GM12878 (cell line): ENCODE results near the gene GYPC. TPM values are rescaled to one million over a fixed set of nuclear protein-coding genes. Genes with fewer than 3 reads are reported as not detected.

ENCODE experiments used
- ATAC-seq: fragments of 200-7000 bp; cut with Tn5 transposase; 3 replicates; pipeline ENCODE4 v1.9.1; 2020; ENCODE audit warnings: mild to moderate bottlenecking, moderate library complexity
- BruUV-seq: library from RNA; stranded (reverse); fragments of 400-500 nt; replicated peaks from 2 replicates; lab custom pipeline; 2021; lab: Mats Ljungman, UMichigan
- CTCF ChIA-PET: fragments of 300-600 bp; sonication (Branson Sonifier 250); formaldehyde crosslinking; extraction: SDS; loops from one replicate; lab custom pipeline; 2021; ENCODE audit warnings: inconsistent platforms; lab: Yijun Ruan, JAX
- POLR2A ChIA-PET: fragments of 350-600 bp; formaldehyde crosslinking; extraction: SDS; loops from one replicate; lab custom pipeline; 2021; ENCODE audit warnings: inconsistent platforms; lab: Charles Lee
- RAD21 ChIA-PET: fragments of 300-600 bp; sonication (Branson Sonifier 250); formaldehyde crosslinking; loops from one replicate; lab custom pipeline; 2023; ENCODE audit warnings: antibody characterized with exemption; ENCODE audit not compliant: unreplicated experiment; lab: Charles Lee
- SMC1A ChIA-PET: fragments of 300-600 bp; sonication (Branson Sonifier 250); formaldehyde crosslinking; loops from one replicate; lab custom pipeline; 2023; ENCODE audit not compliant: unreplicated experiment, uncharacterized antibody; lab: Charles Lee
- DNase-seq: peaks from one replicate; pipeline ENCODE4 v3.0.0-alpha.2; 2011; ENCODE audit warnings: low read depth, low spot score
- FAIRE-seq: peaks from 3 replicates; lab custom pipeline; 2011; peaks lifted over from hg19 to GRCh38; lab: Jason Lieb, UNC
- H2AFZ ChIP-seq: 2 replicates; pipeline ENCODE4 v1.6.0; 2011; ENCODE audit warnings: low read depth, low read length, control low read depth; ENCODE audit not compliant: control insufficient read depth
- H3K27ac ChIP-seq: 2 replicates; pipeline ENCODE4 v1.5.1; 2011; ENCODE audit warnings: control low read depth; ENCODE audit not compliant: control insufficient read depth, insufficient read depth
- H3K27me3 ChIP-seq, 2 experiments: replicated peaks in 1 of 2; 2 replicates each; pipeline versions ENCODE4 v1.6.0 to v1.6.1; 2011; ENCODE audit warnings: low read length in 1 of 2; ENCODE audit not compliant: control insufficient read depth in 2 of 2, insufficient read depth in 2 of 2
- H3K36me3 ChIP-seq, 2 experiments: 2 replicates each; pipeline ENCODE4 v1.5.1; 2011; ENCODE audit warnings: low read length in 1 of 2; ENCODE audit not compliant: control insufficient read depth in 2 of 2, insufficient read depth in 2 of 2
- H3K4me1 ChIP-seq: 2 replicates; pipeline ENCODE4 v1.6.1; 2011; ENCODE audit warnings: mild to moderate bottlenecking, low read length, moderate library complexity, mixed read lengths; ENCODE audit not compliant: control insufficient read depth, insufficient read depth
- H3K4me2 ChIP-seq: 2 replicates; pipeline ENCODE4 v1.6.0; 2011; ENCODE audit warnings: control low read depth; ENCODE audit not compliant: control insufficient read depth, insufficient read depth
- H3K4me3 ChIP-seq: fragments of 200-600 bp; sonication (generic); 2 replicates; pipeline ENCODE4 v1.5.1; 2016
- H3K79me2 ChIP-seq: 2 replicates; pipeline ENCODE4 v1.6.0; 2011; ENCODE audit warnings: low read length; ENCODE audit not compliant: control insufficient read depth, insufficient read depth
- H3K9ac ChIP-seq: 2 replicates; pipeline ENCODE4 v1.8.0; 2011; ENCODE audit warnings: low read length, control low read depth, mixed read lengths; ENCODE audit not compliant: control insufficient read depth, insufficient read depth
- H3K9me3 ChIP-seq: replicated peaks from 3 replicates; pipeline ENCODE4 v1.5.1; 2011; ENCODE audit warnings: mild to moderate bottlenecking, low read length; ENCODE audit not compliant: control insufficient read depth, insufficient read depth
- H4K20me1 ChIP-seq: 2 replicates; pipeline ENCODE4 v1.6.0; 2011; ENCODE audit not compliant: control insufficient read depth, insufficient read depth
- BCL11A ChIP-seq: IDR thresholded peaks from 2 replicates; pipeline ENCODE4 v1.6.1; 2011; ENCODE audit warnings: low read depth, low read length
- CHD1 ChIP-seq: IDR thresholded peaks from 2 replicates; pipeline ENCODE4 v1.6.1; 2012; ENCODE audit warnings: low read depth, low read length, improper control_type of control experiment
- CREB1 ChIP-seq: IDR thresholded peaks from 2 replicates; pipeline ENCODE4 v1.6.1; 2012; ENCODE audit warnings: low read depth, mild to moderate bottlenecking, inconsistent platforms
- EGR1 ChIP-seq, 2 experiments: IDR thresholded peaks; 1 replicate in 1 of 2; 2 replicates in 1 of 2; pipeline ENCODE4 v1.6.1; 2011 to 2012; ENCODE audit warnings: low read depth in 2 of 2, low read length in 2 of 2, borderline replicate concordance in 1 of 2, mild to moderate bottlenecking in 1 of 2, moderate library complexity in 1 of 2
- FOXK2 ChIP-seq: fragments of 450-650 bp; IDR thresholded peaks from 2 replicates; pipeline ENCODE4 v1.6.1; 2017; ENCODE audit warnings: mild to moderate bottlenecking, moderate library complexity
- IKZF1 ChIP-seq: fragments of 450-650 bp; conservative IDR thresholded peaks from 2 replicates; pipeline ENCODE4 v1.6.1; 2017; ENCODE audit warnings: antibody characterized with exemption, mild to moderate bottlenecking
- LARP7 ChIP-seq: fragments of 450-650 bp; IDR thresholded peaks from 2 replicates; pipeline ENCODE4 v1.6.1; 2017; ENCODE audit warnings: mild to moderate bottlenecking
- NFXL1 ChIP-seq: fragments of 450-650 bp; IDR thresholded peaks from 2 replicates; pipeline ENCODE4 v1.6.1; 2017; ENCODE audit warnings: antibody characterized with exemption, mild to moderate bottlenecking, borderline replicate concordance
- NRF1 ChIP-seq: conservative IDR thresholded peaks from 2 replicates; pipeline ENCODE4 v1.6.1; 2011; ENCODE audit warnings: mild to moderate bottlenecking, low read depth, low read length, improper control_type of control experiment
- SMARCA5 ChIP-seq: fragments of 450-650 bp; IDR thresholded peaks from 2 replicates; pipeline ENCODE4 v1.6.1; 2017; ENCODE audit warnings: mild to moderate bottlenecking
- WRNIP1 ChIP-seq: IDR thresholded peaks from 2 replicates; pipeline ENCODE4 v1.6.1; 2011; ENCODE audit warnings: low read depth, low read length, improper control_type of control experiment, borderline replicate concordance
- ZNF274 ChIP-seq: IDR thresholded peaks from one replicate; pipeline ENCODE4 v1.8.0; 2011; ENCODE audit not compliant: insufficient read length, insufficient read depth
- WGBS: methylation state at CpG from one replicate; pipeline ENCODE4 v1.1.6; 2016; ENCODE audit warnings: low lambda C conversion rate; ENCODE audit not compliant: insufficient replicate concordance, insufficient coverage; ENCODE audit errors: missing lambda C conversion rate; 5-methylcytosine and 5-hydroxymethylcytosine counted together
- in situ Hi-C: fragments of 300-500 bp; cut with MboI; formaldehyde crosslinking; loops from 9 replicates; pipeline ENCODE4 v1.14.3; 2018; ENCODE audit warnings: mixed read lengths
- intact Hi-C: fragments of 100-400 bp; cut with micrococcal nuclease; formaldehyde crosslinking; loops from one replicate; pipeline ENCODE4 v1.14.2; 2022; ENCODE audit not compliant: unreplicated experiment
- polyA plus RNA-seq, 11 experiments: library from polyadenylated mRNA; depleted of rRNA in 4 of 11; unstranded in 6 of 11; stranded (reverse) in 5 of 11; fragments of >200 nt; fragmentation: Nextera tagmentation in 4 of 11; fragmentation: Illumina TruSeq in 1 of 11; extraction: Ambion mirVana in 4 of 11; extraction: Trizol in 1 of 11; gene quantifications; 1 replicate in 1 of 11; 2 replicates in 10 of 11; pipeline versions ENCODE4 v1.2.1 to v1.2.3, GENCODE V29; 2011 to 2016; ENCODE audit warnings: inconsistent platforms in 2 of 11, missing spikeins in 2 of 11, low read depth in 1 of 11
- total RNA-seq, 4 experiments: library from RNA; depleted of rRNA in 3 of 4; stranded (reverse); fragments of >200 nt in 3 of 4; fragmentation: Illumina TruSeq in 1 of 4; extraction: Trizol in 1 of 4; gene quantifications; 2 replicates each; pipeline versions ENCODE4 v1.2.1 to v1.2.3, GENCODE V29; 2013 to 2021
- TF ChIP-seq, protein P1 (sequence below): fragments of 450-650 bp; IDR thresholded peaks from 2 replicates; pipeline ENCODE4 v1.6.1; 2017; ENCODE audit warnings: borderline replicate concordance
- TF ChIP-seq, protein P2 (sequence below): IDR thresholded peaks from 2 replicates; pipeline ENCODE4 v1.6.1; 2011; ENCODE audit warnings: low read depth, mild to moderate bottlenecking, low read length, moderate library complexity, borderline replicate concordance; ENCODE audit errors: extremely low read depth

GYPC gene
- total and polyA plus RNA-seq, 10 of the 15 experiments (the other 5 are each of a cell fraction or from before 2014, with no cell fraction given): 26.2 to 150 (median 81.4) TPM

DNA sequence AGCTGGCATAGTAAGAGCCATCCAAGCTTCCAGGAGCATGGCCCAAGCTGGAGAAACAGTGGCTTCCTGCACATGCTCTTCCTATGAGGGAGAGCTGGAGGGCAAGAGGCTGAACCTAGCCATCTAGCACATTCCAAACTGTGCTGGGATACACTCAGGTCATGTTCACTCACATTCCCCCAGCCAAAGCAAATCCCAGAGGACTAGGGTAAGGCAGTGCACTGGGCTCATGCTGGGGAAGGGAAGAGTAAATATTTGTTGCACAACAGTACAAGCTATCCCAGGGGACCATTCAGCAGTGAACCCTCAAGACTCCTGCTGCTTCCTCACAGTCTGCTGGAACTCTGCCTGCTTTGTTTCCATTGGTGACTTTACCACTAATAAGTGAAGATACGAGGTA, 20.7 kb upstream of the GYPC start:
- TF ChIP-seq BCL11A (no peak), CREB1 (no peak), ZNF274 (no peak), WRNIP1 (no peak), IKZF1 (no peak), NFXL1 (no peak), CHD1 (no peak), FOXK2 (no peak), SMARCA5 (no peak), NRF1 (no peak), LARP7 (no peak), EGR1 (IDR thresholded peaks at IDR 0.05; ENCODE audit: borderline replicate concordance in 1 of 2, low read depth in 2 of 2, low read length in 2 of 2) (no peak)
- TF ChIP-seq, protein P1, sequence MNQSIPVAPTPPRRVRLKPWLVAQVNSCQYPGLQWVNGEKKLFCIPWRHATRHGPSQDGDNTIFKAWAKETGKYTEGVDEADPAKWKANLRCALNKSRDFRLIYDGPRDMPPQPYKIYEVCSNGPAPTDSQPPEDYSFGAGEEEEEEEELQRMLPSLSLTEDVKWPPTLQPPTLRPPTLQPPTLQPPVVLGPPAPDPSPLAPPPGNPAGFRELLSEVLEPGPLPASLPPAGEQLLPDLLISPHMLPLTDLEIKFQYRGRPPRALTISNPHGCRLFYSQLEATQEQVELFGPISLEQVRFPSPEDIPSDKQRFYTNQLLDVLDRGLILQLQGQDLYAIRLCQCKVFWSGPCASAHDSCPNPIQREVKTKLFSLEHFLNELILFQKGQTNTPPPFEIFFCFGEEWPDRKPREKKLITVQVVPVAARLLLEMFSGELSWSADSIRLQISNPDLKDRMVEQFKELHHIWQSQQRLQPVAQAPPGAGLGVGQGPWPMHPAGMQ: no peak
- TF ChIP-seq, protein P2, sequence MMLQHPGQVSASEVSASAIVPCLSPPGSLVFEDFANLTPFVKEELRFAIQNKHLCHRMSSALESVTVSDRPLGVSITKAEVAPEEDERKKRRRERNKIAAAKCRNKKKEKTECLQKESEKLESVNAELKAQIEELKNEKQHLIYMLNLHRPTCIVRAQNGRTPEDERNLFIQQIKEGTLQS: no peak
- no peaks in the 10 kb centered on the region for H3K9me3 ChIP-seq
- no peaks in the 10 kb centered on the region for H3K27me3 ChIP-seq
- no peak overlapping the region for H3K9ac ChIP-seq
- H4K20me1 ChIP-seq: no peaks in the 10 kb centered on the region
- WGBS: 0% methylated on average over 1 of the region's 1 CpG
- POLR2A ChIA-PET: interaction anchor here (0.7 kb wide), 1 partner anchor 902 kb away, joined by 3 read pairs; no protein-coding TSS in a partner anchor
- RAD21 ChIA-PET: interaction anchor here (1.1 to 5.0 kb wide), 3 partner anchors 11 to 107 kb away, joined by 3 to 23 read pairs (median 17); no protein-coding TSS in a partner anchor
- ATAC-seq (no peak), DNase-seq (no peak), FAIRE-seq (no peak)
- in situ Hi-C loops (no loop called here), intact Hi-C loops (loop anchor here (1.0 kb wide), 1 partner anchor 41 kb away; no protein-coding TSS in a partner anchor)
- no peak overlapping the region for H3K4me3 ChIP-seq
- H3K36me3 ChIP-seq: no peaks in the 10 kb centered on the region
- H3K4me1 ChIP-seq: no peaks in the 10 kb centered on the region
- H3K4me2 ChIP-seq: no peak overlapping the region
- no peaks in the 10 kb centered on the region for H3K79me2 ChIP-seq
- no peak overlapping the region for H2AFZ ChIP-seq
- BruUV-seq: no TSS peak
- SMC1A ChIA-PET: interaction anchor here (1.0 to 5.2 kb wide), 10 partner anchors 8 to 142 kb away, joined by 3 to 40 read pairs (median 5); no protein-coding TSS in a partner anchor
- CTCF ChIA-PET: interaction anchor here (0.7 to 9.1 kb wide), 13 partner anchors 8 to 730 kb away, joined by 3 to 84 read pairs (median 3); partner anchors contain the start of gene GYPC
- H3K27ac ChIP-seq: no peak overlapping the region
